GM18520 (cell line): ENCODE measurements around the gene GAPDHS.

Experiments used
- ATAC-seq: cut with Tn5 transposase; IDR thresholded peaks from one replicate; pipeline ENCODE4 v1.9.1; 2021; ENCODE audit not compliant: unreplicated experiment

Gene GAPDHS

GRCh38 chr19:35509861-35510625, 23.2 kb upstream of the GAPDHS start:
- ATAC-seq = no peak

- ATAC-seq = no peak
These were observed 22.7 kb upstream of the GAPDHS start for GRCh38 chr19:35510626-35510964.

- ATAC-seq = no peak
These were observed 21.9 kb upstream of the GAPDHS start for GRCh38 chr19:35511337-35511736.

GRCh38 chr19:35512831-35513627, 20.2 kb upstream of the GAPDHS start:
- ATAC-seq = no peak

GRCh38 chr19:35513628-35514281, 19.5 kb upstream of the GAPDHS start, which contains the start of gene DMKN:
TSS of gene DMKN (minus strand) at chr19:35513649. CDS start at chr19:35513475, 174 bp downstream.
- ATAC-seq = no peak

- no peak for ATAC-seq
These were observed 18.9 kb upstream of the GAPDHS start for GRCh38 chr19:35514282-35514809.

GRCh38 chr19:35516310-35516709, 16.9 kb upstream of the GAPDHS start:
- ATAC-seq = no peak

- no peak for ATAC-seq
These were observed 15.9 kb upstream of the GAPDHS start for GRCh38 chr19:35517342-35517741.

GRCh38 chr19:35518313-35518712, 14.9 kb upstream of the GAPDHS start:
- no peak for ATAC-seq

GRCh38 chr19:35519291-35519690, 14.0 kb upstream of the GAPDHS start:
- no peak for ATAC-seq

GRCh38 chr19:35521124-35521743, 12.0 kb upstream of the GAPDHS start:
- ATAC-seq = no peak

- ATAC-seq = no peak
These were observed 10.4 kb upstream of the GAPDHS start for GRCh38 chr19:35522745-35523327.

- ATAC-seq = no peak
These were observed 8.9 kb upstream of the GAPDHS start for GRCh38 chr19:35524181-35524837.

GRCh38 chr19:35525873-35526272, 7.4 kb upstream of the GAPDHS start:
- no peak for ATAC-seq

GRCh38 chr19:35528218-35529038, 4.8 kb upstream of the GAPDHS start, which contains the start of gene SBSN:
TSS of gene SBSN (minus strand) at chr19:35528311. CDS start at chr19:35528281, 30 bp downstream.
- ATAC-seq = no peak

- no peak for ATAC-seq
These were observed 3.7 kb upstream of the GAPDHS start for GRCh38 chr19:35529241-35530218.

- ATAC-seq = no peak
These were observed 2.0 kb upstream of the GAPDHS start for GRCh38 chr19:35531291-35531690.

- no peak for ATAC-seq
These were observed 651 bp downstream of the GAPDHS start for GRCh38 chr19:35533822-35534392.
